SK-N-SH treated with all-trans-retinoic acid at 6 μM for 48 hours (cell line): ENCODE measurements around the gene THADA.
A peak's percentile ranks its signal among the peaks of the same experiment; 100 is the strongest.
"Not testable (repeated sequence)": the region's sequence is repeated elsewhere in the genome, so short reads cannot be mapped to it uniquely, and the experiment has no call there.

Experiments used
- ATAC-seq: fragments of 200-7000 bp; cut with Tn5 transposase; 3 replicates; pipeline ENCODE4 v1.9.1; 2020; ENCODE audit warnings: mild to moderate bottlenecking, moderate library complexity
- ARNTL ChIP-seq: fragments of 450-650 bp; formaldehyde crosslinking; IDR thresholded peaks from 2 replicates; pipeline ENCODE4 v1.5.0; 2020; ENCODE audit warnings: low read depth, mild to moderate bottlenecking, moderate library complexity, borderline replicate concordance
- BACH2 ChIP-seq: fragments of 250-450 bp; sonication (Bioruptor Pico); IDR thresholded peaks from 2 replicates; pipeline ENCODE4 v1.9.0; 2021; ENCODE audit warnings: mild to moderate bottlenecking, borderline replicate concordance
- CREB5 ChIP-seq: fragments of 250-450 bp; sonication (Bioruptor Pico); IDR thresholded peaks from 2 replicates; pipeline ENCODE4 v1.5.1; 2020; ENCODE audit warnings: low read depth, mild to moderate bottlenecking, moderate library complexity
- CSDC2 ChIP-seq: fragments of 250-450 bp; sonication (Bioruptor Pico); IDR thresholded peaks from 2 replicates; pipeline ENCODE4 v1.5.0; 2020; ENCODE audit warnings: mild to moderate bottlenecking, moderate library complexity
- CSRNP3 ChIP-seq: fragments of 250-450 bp; sonication (Bioruptor Pico); IDR thresholded peaks from 2 replicates; pipeline ENCODE4 v1.5.1; 2021; ENCODE audit warnings: mild to moderate bottlenecking, moderate library complexity
- ESRRG ChIP-seq: fragments of 250-450 bp; sonication (Bioruptor Pico); IDR thresholded peaks from 2 replicates; pipeline ENCODE4 v1.6.1; 2021; ENCODE audit warnings: mild to moderate bottlenecking
- GLIS3 ChIP-seq: fragments of 250-450 bp; sonication (Bioruptor Pico); IDR thresholded peaks from 2 replicates; pipeline ENCODE4 v1.5.0; 2020; ENCODE audit warnings: mild to moderate bottlenecking, moderate library complexity
- ISL1 ChIP-seq: fragments of 250-450 bp; sonication (Bioruptor Pico); IDR thresholded peaks from 2 replicates; pipeline ENCODE4 v2.1.2; 2022; ENCODE audit warnings: mild to moderate bottlenecking, moderate library complexity
- OSR1 ChIP-seq: fragments of 250-450 bp; sonication (Bioruptor Pico); IDR thresholded peaks from 2 replicates; pipeline ENCODE4 v1.8.0; 2022; ENCODE audit warnings: moderate library complexity, mild to moderate bottlenecking, inconsistent platforms
- PPARA ChIP-seq: fragments of 250-450 bp; sonication (Bioruptor Pico); IDR thresholded peaks from 2 replicates; pipeline ENCODE4 v1.5.0; 2020; ENCODE audit warnings: mild to moderate bottlenecking, borderline replicate concordance
- RARB ChIP-seq: fragments of 250-450 bp; sonication (Bioruptor Pico); IDR thresholded peaks from 2 replicates; pipeline ENCODE4 v1.8.0; 2021; ENCODE audit warnings: mild to moderate bottlenecking, moderate library complexity
- SNAI2 ChIP-seq: fragments of 250-450 bp; sonication (Bioruptor Pico); IDR thresholded peaks from 2 replicates; pipeline ENCODE4 v1.5.0; 2020; ENCODE audit warnings: mild to moderate bottlenecking, moderate library complexity
- TCF4 ChIP-seq: fragments of 250-450 bp; sonication (Bioruptor Pico); IDR thresholded peaks from 2 replicates; pipeline ENCODE4 v1.8.0; 2021; ENCODE audit warnings: mild to moderate bottlenecking, moderate library complexity, borderline replicate concordance
- TOX ChIP-seq: fragments of 250-450 bp; sonication (Bioruptor Pico); IDR thresholded peaks from 2 replicates; pipeline ENCODE4 v1.8.0; 2021; ENCODE audit warnings: mild to moderate bottlenecking, moderate library complexity, borderline replicate concordance
- TSHZ2 ChIP-seq: fragments of 250-450 bp; sonication (Bioruptor Pico); IDR thresholded peaks from 2 replicates; pipeline ENCODE4 v1.5.0; 2020; ENCODE audit warnings: mild to moderate bottlenecking, moderate library complexity
- ZFP3 ChIP-seq: fragments of 250-450 bp; sonication (Bioruptor Pico); IDR thresholded peaks from 2 replicates; pipeline ENCODE4 v1.5.0; 2020; ENCODE audit warnings: mild to moderate bottlenecking, moderate library complexity
- ZFP30 ChIP-seq: fragments of 450-650 bp; formaldehyde crosslinking; IDR thresholded peaks from 2 replicates; pipeline ENCODE4 v1.5.0; 2022; ENCODE audit warnings: mild to moderate bottlenecking, moderate library complexity
- ZNF8 ChIP-seq: fragments of 450-650 bp; formaldehyde crosslinking; IDR thresholded peaks from 2 replicates; pipeline ENCODE4 v1.5.0; 2020; ENCODE audit warnings: mild to moderate bottlenecking, moderate library complexity
- TF ChIP-seq, protein P1 (sequence below): fragments of 250-450 bp; sonication (Bioruptor Pico); IDR thresholded peaks from 2 replicates; pipeline ENCODE4 v1.8.0; 2020; ENCODE audit warnings: mild to moderate bottlenecking, moderate library complexity, borderline replicate concordance
- TF ChIP-seq, protein P2 (sequence below): fragments of 250-450 bp; sonication (Bioruptor Pico); IDR thresholded peaks from 2 replicates; pipeline ENCODE4 v1.8.0; 2021; ENCODE audit warnings: low read depth, mild to moderate bottlenecking, moderate library complexity, borderline replicate concordance

Gene THADA

DNA sequence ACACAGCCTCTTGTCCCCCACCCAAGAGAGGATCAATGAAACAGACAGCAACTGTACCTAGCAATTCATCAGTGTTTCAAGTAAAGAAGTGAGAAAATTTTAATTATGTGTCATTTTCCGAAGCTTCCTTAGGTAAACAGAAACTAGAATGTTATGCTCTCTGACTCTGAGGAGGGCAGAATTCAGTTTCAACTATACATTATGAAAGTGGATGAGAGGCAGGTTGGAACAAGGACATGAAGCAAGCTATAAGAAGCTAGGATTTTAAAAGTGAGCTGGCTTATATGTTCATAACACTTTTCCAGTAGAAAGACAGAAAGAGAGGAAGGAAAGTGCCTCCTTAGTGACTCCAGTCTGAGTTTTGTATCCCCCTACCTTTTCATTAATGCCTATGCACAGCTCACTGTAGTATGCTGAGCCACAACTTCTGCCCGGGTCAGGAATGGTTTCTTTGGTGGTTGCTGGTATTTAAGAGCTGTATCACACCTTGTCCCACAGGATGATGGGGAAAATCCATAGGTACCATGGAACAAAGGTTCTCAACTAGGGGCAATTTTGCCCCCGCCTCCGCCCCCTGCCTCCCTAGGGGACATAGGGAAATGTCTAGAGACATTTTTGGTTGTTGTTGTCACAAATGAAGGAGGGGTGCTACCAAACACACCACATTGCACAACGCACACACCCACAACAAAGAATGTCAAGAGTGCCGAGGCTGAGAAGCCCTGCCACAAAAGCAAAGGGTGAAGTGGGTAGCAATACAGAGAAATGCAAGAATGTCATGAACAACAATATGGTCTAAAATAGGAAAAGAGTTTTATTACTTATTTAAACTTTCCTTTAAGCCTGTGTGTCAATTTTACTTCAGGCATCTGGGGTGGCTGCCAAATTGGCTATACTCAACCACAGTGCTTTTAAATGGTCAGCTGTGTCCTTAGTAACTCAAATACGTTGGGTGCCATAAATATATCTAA lies 208.5 kb downstream of the THADA start:
- TF ChIP-seq ISL1: 0 out of 2 replicates have a peak, but pooled peaks have one; percentile 30
- no peak for TF ChIP-seq PPARA
- ATAC-seq: no peak

GRCh38 chr2:43386679-43387078 lies 209.2 kb downstream of the THADA start:
- not testable (repeated sequence) for ATAC-seq

DNA sequence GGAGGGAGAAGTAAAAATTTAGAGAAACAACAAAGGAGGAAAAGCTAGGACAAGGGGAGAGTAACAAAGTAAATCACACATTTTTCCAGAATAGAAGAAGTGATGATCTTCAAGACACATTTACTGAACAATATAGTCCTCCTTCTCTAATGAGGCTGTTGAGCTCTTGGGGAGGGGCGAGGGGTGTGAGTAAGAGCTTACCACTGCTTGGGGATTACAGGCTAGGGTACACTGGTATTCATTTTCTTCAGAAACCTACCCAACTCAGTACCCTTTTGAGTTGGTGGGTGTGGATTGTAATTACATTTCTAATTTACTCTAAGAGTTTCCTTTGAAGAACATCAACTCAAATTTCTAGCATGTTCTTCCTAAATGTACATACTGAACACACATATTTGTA lies 211.7 kb downstream of the THADA start:
- no peak for TF ChIP-seq GLIS3 (CRISPR knock-in tag)
- TF ChIP-seq PPARA: no peak
- no peak for TF ChIP-seq RARB
- no peak for TF ChIP-seq CSDC2
- no peak for TF ChIP-seq CREB5
- TF ChIP-seq ESRRG (CRISPR knock-in tag): no peak
- TF ChIP-seq, protein P1, sequence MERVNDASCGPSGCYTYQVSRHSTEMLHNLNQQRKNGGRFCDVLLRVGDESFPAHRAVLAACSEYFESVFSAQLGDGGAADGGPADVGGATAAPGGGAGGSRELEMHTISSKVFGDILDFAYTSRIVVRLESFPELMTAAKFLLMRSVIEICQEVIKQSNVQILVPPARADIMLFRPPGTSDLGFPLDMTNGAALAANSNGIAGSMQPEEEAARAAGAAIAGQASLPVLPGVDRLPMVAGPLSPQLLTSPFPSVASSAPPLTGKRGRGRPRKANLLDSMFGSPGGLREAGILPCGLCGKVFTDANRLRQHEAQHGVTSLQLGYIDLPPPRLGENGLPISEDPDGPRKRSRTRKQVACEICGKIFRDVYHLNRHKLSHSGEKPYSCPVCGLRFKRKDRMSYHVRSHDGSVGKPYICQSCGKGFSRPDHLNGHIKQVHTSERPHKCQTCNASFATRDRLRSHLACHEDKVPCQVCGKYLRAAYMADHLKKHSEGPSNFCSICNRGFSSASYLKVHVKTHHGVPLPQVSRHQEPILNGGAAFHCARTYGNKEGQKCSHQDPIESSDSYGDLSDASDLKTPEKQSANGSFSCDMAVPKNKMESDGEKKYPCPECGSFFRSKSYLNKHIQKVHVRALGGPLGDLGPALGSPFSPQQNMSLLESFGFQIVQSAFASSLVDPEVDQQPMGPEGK (CRISPR knock-in tag): no peak
- no peak for TF ChIP-seq SNAI2 (CRISPR knock-in tag)
- TF ChIP-seq ZFP30 (CRISPR knock-in tag): no peak
- TF ChIP-seq ZFP3 (CRISPR knock-in tag): no peak
- TF ChIP-seq TSHZ2 (CRISPR knock-in tag): no peak
- no peak for TF ChIP-seq OSR1
- TF ChIP-seq BACH2 (CRISPR knock-in tag): no peak
- TF ChIP-seq CSRNP3 (CRISPR knock-in tag): no peak
- TF ChIP-seq, protein P2, sequence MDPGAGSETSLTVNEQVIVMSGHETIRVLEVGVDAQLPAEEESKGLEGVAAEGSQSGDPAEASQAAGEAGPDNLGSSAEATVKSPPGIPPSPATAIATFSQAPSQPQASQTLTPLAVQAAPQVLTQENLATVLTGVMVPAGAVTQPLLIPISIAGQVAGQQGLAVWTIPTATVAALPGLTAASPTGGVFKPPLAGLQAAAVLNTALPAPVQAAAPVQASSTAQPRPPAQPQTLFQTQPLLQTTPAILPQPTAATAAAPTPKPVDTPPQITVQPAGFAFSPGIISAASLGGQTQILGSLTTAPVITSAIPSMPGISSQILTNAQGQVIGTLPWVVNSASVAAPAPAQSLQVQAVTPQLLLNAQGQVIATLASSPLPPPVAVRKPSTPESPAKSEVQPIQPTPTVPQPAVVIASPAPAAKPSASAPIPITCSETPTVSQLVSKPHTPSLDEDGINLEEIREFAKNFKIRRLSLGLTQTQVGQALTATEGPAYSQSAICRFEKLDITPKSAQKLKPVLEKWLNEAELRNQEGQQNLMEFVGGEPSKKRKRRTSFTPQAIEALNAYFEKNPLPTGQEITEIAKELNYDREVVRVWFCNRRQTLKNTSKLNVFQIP (CRISPR knock-in tag): no peak
- no peak for TF ChIP-seq ARNTL (CRISPR knock-in tag)
- TF ChIP-seq TOX (CRISPR knock-in tag): no peak
- TF ChIP-seq ISL1: no peak
- no peak for TF ChIP-seq ZNF8 (CRISPR knock-in tag)
- TF ChIP-seq TCF4 (CRISPR knock-in tag): no peak
- TF ChIP-seq, all 23 proteins: peak for 0
- ATAC-seq: no peak
